AG08395 (cell line): ENCODE measurements around the gene RPA1.
"Not testable (repeated sequence)": the region's sequence is repeated elsewhere in the genome, so short reads cannot be mapped to it uniquely, and the experiment has no call there.

ENCODE experiments used
- DNase-seq: peaks from one replicate; pipeline ENCODE4 v3.0.0; 2012; ENCODE audit warnings: mixed read lengths, low spot score

The RPA1 gene

GRCh38 chr17:1829592-1830257 lies at the start of gene RPA1, which contains the start of gene SMYD4:
RPA1 (plus strand) TSS chr17:1830005; CDS start chr17:1830094, 89 bp downstream.
SMYD4 (minus strand) TSS chr17:1829902; CDS start chr17:1827994, 1,908 bp downstream.
- peak; percentile 99 for DNase-seq

DNA sequence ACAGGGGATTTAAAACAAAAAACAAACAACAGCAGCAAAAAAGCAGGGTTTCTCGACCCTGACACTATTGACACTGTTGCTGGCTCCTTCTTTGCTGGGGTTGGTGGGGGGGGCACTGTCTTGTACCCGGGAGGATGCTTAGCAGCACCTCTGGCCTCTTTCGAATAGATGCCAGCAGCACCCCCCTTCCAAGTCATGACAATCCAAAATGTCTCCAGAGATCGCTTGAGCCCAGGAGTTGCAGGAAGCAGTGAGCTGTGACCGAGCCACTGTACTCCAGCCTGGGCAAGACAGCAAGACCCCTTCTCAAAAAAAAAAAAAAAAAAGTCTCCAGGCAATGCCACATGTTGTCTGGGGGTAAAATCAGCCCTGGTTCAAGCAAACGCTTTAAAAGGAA lies 47.6 kb upstream of the RPA1 start:
- no peak for DNase-seq

- DNase-seq = no peak
These were observed 46.5 kb upstream of the RPA1 start for GRCh38 chr17:1783271-1783670.

DNA sequence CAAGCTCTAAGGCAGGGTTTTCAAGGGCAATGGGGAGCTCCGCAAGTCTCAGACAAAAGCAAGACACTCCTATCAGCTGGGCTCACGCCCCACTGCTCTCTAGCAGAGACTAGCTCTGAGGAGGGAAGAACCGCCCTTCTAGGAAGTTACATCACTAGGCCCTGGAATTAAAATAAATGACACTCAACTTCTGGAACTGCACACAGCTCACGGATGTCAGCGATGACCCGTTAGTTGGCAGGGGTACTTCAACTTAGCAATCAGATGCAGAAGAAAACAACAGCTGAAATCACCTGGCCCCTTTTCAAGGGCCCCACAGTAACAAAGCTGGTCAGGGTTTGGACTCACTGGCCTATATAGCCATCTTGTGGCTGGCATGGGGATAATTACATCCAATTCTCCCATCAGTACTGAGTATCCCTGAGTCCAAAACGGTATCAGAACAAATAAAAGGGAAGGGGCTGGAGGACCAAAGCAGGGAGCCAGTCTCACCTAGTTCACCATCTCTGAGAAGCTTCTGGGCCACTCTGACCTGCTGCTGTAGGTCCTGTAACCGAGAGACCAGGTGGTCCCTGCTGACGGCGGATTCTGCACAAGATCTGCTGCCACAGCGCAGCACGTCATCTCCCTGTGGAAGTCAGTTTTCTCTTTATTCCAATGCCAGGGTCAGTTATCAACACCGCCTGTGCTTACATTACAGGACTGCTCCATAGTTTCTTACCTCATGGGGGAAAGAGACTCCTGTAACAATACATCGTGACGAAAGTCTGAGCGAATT lies 45.8 kb upstream of the RPA1 start:
- DNase-seq = peak; percentile 81

DNA sequence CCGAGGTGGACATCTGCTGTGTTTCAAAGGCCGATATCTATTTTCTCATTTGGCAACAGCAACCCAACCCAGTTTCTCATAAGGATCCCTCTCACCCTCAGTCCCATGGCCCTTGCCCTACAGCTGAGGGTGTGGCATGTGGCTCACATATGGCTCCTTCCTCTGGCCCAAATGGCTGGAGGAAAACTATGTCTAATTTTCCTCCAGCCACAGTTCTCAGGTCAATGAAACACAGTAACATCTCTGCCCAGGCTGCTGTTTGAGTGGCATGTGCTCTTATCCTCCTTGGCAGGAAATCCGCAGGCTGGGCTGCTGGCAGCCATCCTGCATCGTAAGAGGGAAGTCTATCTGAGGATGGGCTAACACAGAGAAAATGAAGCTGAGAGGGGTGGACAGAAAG lies 43.9 kb upstream of the RPA1 start:
- no peak for DNase-seq

DNA sequence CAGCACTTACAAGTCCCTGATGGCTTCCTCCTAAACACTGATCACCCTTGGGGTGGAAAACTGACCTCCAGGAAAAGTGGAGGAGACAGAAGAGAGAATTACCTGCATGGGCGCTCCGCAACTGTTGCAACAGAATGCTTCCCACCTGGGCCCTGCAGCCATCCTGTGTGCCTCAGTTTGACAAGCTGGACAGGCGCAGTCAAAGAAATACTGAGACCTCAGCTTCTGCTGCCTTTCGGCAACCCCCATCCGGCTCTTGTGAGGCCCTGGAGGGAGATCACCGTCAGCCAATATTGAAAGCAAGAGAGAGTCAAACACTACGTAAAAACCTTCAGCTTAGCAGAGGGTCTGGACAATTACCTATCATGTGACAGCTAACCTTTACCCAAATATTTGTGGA lies 43.1 kb upstream of the RPA1 start:
- no peak for DNase-seq

- peak; percentile 95 for DNase-seq
These were observed 42.4 kb upstream of the RPA1 start for GRCh38 chr17:1787301-1787902.

DNA sequence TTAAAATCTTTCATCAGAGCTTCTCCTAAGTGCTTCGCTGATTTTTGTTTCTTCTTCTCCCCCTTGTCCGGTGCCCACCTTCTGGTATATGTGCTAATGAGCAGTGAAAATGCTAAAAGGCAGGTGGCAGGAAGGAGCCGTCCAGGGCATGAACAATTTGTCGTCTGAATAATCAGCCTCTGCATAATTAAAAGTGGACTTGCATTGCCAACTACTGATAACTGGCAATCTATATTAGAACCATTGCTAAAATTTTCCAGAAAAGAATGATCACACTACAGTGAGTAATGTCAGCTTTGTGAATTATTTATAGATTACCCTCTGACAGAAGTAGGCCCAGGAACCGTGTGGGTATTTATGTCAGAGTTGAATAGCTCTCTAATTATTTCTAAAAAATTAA lies 39.9 kb upstream of the RPA1 start:
- DNase-seq = no peak

DNA sequence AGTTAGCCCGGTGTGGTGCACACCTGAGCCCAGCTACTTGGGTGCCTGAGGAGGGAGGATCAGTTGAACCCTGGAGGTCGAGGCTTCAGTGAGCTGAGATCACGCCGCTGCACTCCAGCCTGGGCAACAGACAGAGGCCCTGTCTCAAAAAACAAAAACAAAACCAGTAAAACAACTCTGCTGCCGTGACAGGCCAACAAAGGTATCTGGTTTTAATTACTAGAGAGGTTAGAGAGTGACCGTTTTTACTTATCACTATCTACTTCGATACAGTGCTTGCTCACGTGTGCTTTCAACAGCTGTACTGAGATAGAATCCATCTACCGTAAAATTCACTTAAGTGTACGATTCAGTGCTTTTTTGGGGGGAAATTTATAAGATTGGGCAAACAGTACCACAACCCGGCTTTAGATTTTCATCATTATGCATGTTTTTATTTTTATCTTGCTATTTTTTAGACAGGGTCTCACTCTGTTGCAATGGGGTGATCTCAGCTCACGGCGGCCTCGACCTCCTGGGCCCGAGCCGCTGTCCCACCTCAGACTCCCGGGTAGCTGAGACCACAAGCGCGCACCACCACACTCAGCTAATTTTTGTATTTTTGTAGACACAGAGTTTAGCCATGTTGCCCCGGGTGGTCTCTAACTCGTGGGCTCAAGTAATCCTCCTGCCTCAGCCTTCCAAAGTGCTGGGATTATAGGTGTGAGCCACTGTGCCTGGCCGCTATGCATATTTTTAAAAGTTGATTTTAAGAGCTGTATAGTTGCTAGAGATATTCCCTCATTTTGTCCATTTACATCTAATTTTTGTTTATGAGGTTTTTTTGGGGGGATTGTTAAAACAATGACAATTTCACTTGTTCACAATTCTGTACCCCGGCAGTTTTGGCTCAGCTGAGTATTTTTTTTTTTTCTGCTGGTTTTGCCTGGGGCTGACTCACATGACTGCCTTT lies 37.0 kb upstream of the RPA1 start:
- no peak for DNase-seq

- no peak for DNase-seq
These were observed 36.4 kb upstream of the RPA1 start for GRCh38 chr17:1793447-1793806.

DNA sequence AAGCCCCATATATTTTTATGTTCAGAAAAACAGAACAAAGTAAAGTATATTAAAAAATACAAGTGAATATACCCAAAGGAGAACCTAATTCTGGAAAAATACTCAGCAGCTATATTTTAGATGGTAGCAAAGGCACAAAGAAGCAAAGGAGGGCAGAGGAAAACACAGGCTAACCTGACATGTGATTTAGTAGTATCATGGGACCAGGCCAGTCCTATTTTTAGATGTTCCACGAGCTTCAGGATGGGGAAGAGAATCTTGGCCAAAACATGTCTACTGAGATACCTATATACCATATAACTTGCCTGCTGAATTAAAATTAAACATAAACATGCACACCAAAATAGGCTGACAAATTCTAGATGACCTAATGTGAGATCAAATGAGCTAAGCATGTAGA lies 33.0 kb upstream of the RPA1 start:
- no peak for DNase-seq

GRCh38 chr17:1797323-1797722 lies 32.5 kb upstream of the RPA1 start:
- DNase-seq = no peak

GRCh38 chr17:1797846-1798245 lies 32.0 kb upstream of the RPA1 start:
- not testable (repeated sequence) for DNase-seq

GRCh38 chr17:1800240-1800639 lies 29.6 kb upstream of the RPA1 start:
- DNase-seq = no peak

DNA sequence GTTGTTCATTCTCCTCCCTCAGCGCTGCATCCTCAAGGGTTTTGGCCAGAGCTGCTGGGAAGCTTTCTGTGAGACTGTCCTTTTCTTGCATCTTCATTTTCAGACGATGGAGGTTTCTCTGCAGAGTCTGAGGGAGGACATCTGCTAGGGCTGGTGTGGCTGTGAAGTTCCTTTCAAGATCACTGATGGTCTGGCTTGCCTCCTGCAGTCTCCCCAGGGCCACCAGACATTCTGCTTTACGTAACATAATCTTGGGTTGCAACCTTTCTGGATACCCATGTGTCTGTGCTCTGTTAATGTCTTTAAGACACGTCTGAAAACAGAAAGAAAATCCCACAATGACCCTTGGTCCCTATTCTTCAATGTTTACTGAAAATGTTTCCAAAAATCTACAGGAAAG lies 29.1 kb upstream of the RPA1 start:
- DNase-seq = no peak

DNA sequence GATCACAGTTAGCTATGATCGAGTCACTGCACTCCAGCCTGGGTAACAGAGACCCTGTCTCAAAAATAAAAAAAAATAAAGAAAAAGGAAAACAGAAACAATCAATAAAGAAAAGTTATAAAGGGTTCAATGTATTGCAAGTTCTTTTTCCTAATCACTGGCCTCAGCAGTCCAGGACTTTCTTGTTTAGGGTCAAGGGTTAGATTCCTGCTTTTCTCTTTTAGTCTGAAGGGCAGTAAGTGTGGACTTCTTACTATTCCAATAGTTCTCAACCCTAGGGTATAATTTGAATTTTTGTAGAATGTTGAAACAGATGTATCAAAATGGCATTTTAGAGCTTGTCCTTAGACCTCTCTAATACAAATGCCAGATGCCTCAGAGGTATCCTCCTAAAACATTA lies 27.4 kb upstream of the RPA1 start:
- no peak for DNase-seq

- DNase-seq = no peak
These were observed 26.5 kb upstream of the RPA1 start for GRCh38 chr17:1803280-1803679.

DNA sequence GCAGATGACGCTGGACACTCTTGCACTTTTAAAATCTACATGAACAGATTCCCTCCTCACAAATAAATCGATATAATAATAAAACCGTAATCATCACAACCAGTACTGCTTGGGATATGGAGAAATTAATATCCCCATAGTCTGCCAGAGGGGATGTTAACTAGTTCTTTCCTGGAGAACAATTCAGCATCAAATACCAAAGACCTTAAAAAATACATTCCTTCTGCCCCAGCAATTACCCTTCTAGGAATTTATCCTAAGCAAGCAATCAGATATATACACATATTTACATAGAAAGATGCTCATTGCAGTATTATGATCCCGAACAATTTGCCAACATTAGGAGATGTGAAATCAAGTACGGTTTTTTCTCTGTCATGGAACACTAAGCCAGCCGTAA lies 21.9 kb upstream of the RPA1 start:
- no peak for DNase-seq

DNA sequence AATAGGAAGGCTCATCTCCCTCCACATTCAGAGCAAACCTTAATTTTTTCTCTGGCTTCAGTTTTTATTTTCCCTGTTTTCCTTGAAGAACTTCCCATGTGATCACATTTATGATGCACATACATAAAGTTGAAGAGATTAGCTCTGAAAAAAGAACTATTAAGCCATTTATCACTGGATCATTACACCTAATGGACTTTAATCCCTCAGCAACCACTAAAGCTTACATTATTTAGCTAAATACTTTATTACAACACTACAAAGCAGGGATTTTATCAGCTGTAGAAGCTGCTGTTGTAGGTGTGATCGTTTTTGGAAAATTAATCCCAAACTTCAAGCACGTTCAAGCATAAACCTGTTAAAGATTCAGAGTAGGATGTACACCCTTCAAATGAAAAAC lies 21.2 kb upstream of the RPA1 start:
- DNase-seq = no peak

DNA sequence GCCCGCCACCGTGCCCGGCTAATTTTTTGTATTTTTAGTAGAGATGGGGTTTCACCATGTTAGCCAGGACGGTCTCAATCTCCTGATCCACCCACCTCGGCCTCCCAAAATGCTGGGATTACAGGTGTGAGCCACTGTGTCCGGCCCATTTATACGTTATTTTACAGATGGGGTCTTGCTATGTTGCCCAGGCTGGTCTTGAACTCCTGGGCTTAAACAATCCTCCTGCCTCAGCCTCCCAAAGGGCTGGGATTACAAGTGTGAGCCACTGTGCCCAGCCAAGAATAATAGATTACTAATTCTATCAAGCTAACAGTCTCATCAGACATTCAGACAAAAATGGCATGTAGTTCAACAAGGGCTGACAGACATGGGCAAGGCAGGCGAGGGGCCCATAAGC lies 20.0 kb upstream of the RPA1 start:
- not testable (repeated sequence) for DNase-seq

DNA sequence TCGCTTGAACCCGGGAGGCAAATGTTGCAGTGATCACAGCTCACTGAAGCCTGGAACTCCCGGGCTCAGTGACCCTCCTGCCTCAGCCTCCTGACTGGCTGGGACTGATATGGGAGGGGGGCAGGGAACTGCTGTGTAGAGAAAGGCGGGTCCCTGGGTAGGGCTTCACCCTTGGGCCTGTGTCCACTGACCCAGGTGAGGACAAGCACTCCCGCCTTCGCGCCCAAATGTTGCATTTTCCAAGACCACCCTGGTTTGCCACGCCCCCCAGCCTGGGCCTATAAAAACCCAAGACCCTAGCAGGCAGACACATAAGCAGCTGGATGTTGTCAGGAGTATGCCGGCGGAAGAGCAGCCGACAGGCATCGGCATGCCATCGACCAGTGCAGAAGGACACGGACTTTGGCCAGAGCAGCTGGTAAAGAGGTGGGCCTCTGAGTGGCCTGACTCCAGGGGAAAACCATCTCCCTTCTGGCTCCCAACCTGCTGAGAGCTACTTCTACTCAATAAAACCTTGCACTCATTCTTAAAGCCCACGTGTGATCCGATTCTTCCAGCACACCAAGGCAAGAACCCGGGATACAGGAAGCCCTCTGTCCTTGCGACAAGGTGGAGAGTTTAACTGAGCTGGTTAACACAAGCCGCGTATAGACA lies 19.2 kb upstream of the RPA1 start:
- no peak for DNase-seq

DNA sequence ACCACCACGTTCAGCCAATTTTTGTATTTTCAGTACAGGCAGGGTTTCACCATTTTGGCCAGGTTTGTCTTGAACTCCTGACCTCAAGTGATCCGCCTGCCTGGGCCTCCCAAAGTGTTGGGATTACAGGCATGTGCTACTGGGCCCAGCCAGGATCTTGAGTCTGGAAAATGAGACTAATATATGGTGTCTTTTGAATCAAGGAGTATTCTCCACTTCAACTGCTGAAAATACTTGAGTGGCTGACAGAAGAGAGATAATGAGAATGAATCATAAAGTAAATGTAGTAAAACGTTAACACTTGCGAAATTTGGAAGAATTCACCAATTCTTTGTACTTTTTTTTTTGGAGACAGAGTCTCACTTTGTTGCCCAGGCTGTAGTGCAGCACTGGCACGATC lies 16.7 kb upstream of the RPA1 start:
- DNase-seq = peak; percentile 18
